Measurements from ENCODE around the gene FOXK1.

- no peak for TF ChIP-seq POLR2A (IDR thresholded peaks at IDR 0.05; ENCODE audit: low read depth, low read length)
- TF ChIP-seq POLR2AphosphoS5 (IDR thresholded peaks at IDR 0.05; ENCODE audit: low read depth, low read length): no peak
Measured at GRCh38 chr7:4718075-4718474, 36.0 kb downstream of the FOXK1 start.
